Mucosa of rectum (tissue), 2 donors: ENCODE results near the gene KYAT1.
A peak's percentile ranks its signal among the peaks of the same experiment; 100 is the strongest.
"Not testable (repeated sequence)": the region's sequence is repeated elsewhere in the genome, so short reads cannot be mapped to it uniquely, and the experiment has no call there.

Experiments used
- H3K27ac ChIP-seq, 2 donors: one replicate each; pipeline ENCODE4 v1.7.0; 2013; ENCODE audit warnings: inconsistent platforms in 2 of 2, low read depth in 2 of 2, low read length in 2 of 2
- H3K27me3 ChIP-seq, 2 donors: one replicate each; pipeline ENCODE4 v1.7.0; 2013; ENCODE audit warnings: low read length in 2 of 2; ENCODE audit not compliant: control insufficient read depth in 2 of 2, insufficient read depth in 2 of 2
- H3K36me3 ChIP-seq, 2 donors: one replicate each; pipeline ENCODE4 v1.7.0; 2013; ENCODE audit warnings: low read length in 2 of 2; ENCODE audit not compliant: control insufficient read depth in 2 of 2, insufficient read depth in 2 of 2
- H3K4me1 ChIP-seq, 2 donors: one replicate each; pipeline ENCODE4 v1.7.0; 2013; ENCODE audit warnings: low read length in 2 of 2, mild to moderate bottlenecking in 1 of 2; ENCODE audit not compliant: control insufficient read depth in 2 of 2, insufficient read depth in 2 of 2
- H3K4me3 ChIP-seq, 2 donors: one replicate each; pipeline ENCODE4 v1.7.0; 2013; ENCODE audit warnings: low read length in 2 of 2
- H3K9ac ChIP-seq, 2 donors: one replicate each; pipeline ENCODE4 v1.7.0; 2013; ENCODE audit warnings: low read length in 2 of 2, low read depth in 1 of 2, mild to moderate bottlenecking in 1 of 2
- H3K9me3 ChIP-seq, 2 donors: one replicate each; pipeline ENCODE4 v1.7.0; 2013; ENCODE audit warnings: low read length in 2 of 2; ENCODE audit not compliant: control insufficient read depth in 2 of 2
- donor health status: healthy.
- donor health status: Normal muscosa, but diverticular disease.

KYAT1 gene

GRCh38 chr9:128845186-128845931 lies 36.4 kb downstream of the KYAT1 start:
- Histone ChIP-seq H3K4me3 (no peak overlapping the region), H3K27ac (no peak overlapping the region), H3K36me3 (no peaks in the 10 kb centered on the region), H3K9ac (no peak overlapping the region), H3K4me1 (no peaks in the 10 kb centered on the region), H3K27me3 (no peaks in the 10 kb centered on the region), H3K9me3 (no peaks in the 10 kb centered on the region)

GRCh38 chr9:128843171-128843570 lies 38.6 kb downstream of the KYAT1 start:
- not testable (repeated sequence) for H3K9ac ChIP-seq, H3K4me1 ChIP-seq

GRCh38 chr9:128841694-128842492 lies 39.9 kb downstream of the KYAT1 start:
- Histone ChIP-seq H3K27me3 (no peaks in the 10 kb centered on the region), H3K36me3 (no peaks in the 10 kb centered on the region), H3K9ac (no peak overlapping the region)

More at GRCh38 chr9:128843171-128843570, 38.6 kb downstream of the KYAT1 start:
- H3K36me3 ChIP-seq, H3K27ac ChIP-seq, H3K4me3 ChIP-seq, H3K9me3 ChIP-seq, H3K27me3 ChIP-seq: not testable (repeated sequence)

GRCh38 chr9:128840524-128840923 lies 41.2 kb downstream of the KYAT1 start:
- H3K9me3 ChIP-seq = no peaks in the 10 kb centered on the region
- H3K9ac ChIP-seq = no peak overlapping the region
- no peaks in the 10 kb centered on the region for H3K27me3 ChIP-seq
- no peaks in the 10 kb centered on the region for H3K4me1 ChIP-seq
- H3K4me3 ChIP-seq = no peak overlapping the region
- no peak overlapping the region for H3K27ac ChIP-seq
- H3K36me3 ChIP-seq = no peaks in the 10 kb centered on the region

More at GRCh38 chr9:128841694-128842492, 39.9 kb downstream of the KYAT1 start:
- H3K9me3 ChIP-seq = no peaks in the 10 kb centered on the region
- no peak overlapping the region for H3K27ac ChIP-seq
- no peak overlapping the region for H3K4me3 ChIP-seq
- no peaks in the 10 kb centered on the region for H3K4me1 ChIP-seq

GRCh38 chr9:128838338-128838737 lies 43.4 kb downstream of the KYAT1 start:
- Histone ChIP-seq H3K27me3 (no peaks in the 10 kb centered on the region), H3K27ac (no peak overlapping the region), H3K9ac (no peak overlapping the region), H3K4me1 (no peaks in the 10 kb centered on the region), H3K36me3 (no peaks in the 10 kb centered on the region), H3K9me3 (no peaks in the 10 kb centered on the region), H3K4me3 (no peak overlapping the region)

- no peaks in the 10 kb centered on the region for H3K36me3 ChIP-seq
- H3K9me3 ChIP-seq = no peaks in the 10 kb centered on the region
- H3K27ac ChIP-seq = no peak overlapping the region
- H3K9ac ChIP-seq = no peak overlapping the region
- no peaks in the 10 kb centered on the region for H3K27me3 ChIP-seq
- H3K4me3 ChIP-seq = no peak overlapping the region
- H3K4me1 ChIP-seq = no peaks in the 10 kb centered on the region
These were observed 45.1 kb downstream of the KYAT1 start for GRCh38 chr9:128836509-128837145.

- no peaks in the 10 kb centered on the region for H3K36me3 ChIP-seq
- no peaks in the 10 kb centered on the region for H3K9me3 ChIP-seq
- no peak overlapping the region for H3K27ac ChIP-seq
- H3K4me1 ChIP-seq = no peaks in the 10 kb centered on the region
- no peaks in the 10 kb centered on the region for H3K27me3 ChIP-seq
- no peak overlapping the region for H3K9ac ChIP-seq
- H3K4me3 ChIP-seq = no peak overlapping the region
These were observed 46.2 kb downstream of the KYAT1 start for GRCh38 chr9:128835246-128836210.

GRCh38 chr9:128833696-128834095 lies 48.1 kb downstream of the KYAT1 start:
- no peaks in the 10 kb centered on the region for H3K9me3 ChIP-seq
- no peak overlapping the region for H3K4me3 ChIP-seq
- no peak overlapping the region for H3K27ac ChIP-seq
- H3K36me3 ChIP-seq = no peaks in the 10 kb centered on the region
- H3K27me3 ChIP-seq = no peaks in the 10 kb centered on the region
- no peak overlapping the region for H3K9ac ChIP-seq
- peaks cover 3 to 4% of the 10 kb centered on the region in 2 donors for H3K4me1 ChIP-seq

- H3K9ac ChIP-seq = peak within 1 kb of the TSS; percentile 79 to 86
- H3K9me3 ChIP-seq = no peaks in the 10 kb centered on the region
- H3K27me3 ChIP-seq = no peaks in the 10 kb centered on the region
- peaks cover 5 to 8% of the 10 kb centered on the region in 2 donors for H3K4me1 ChIP-seq
- peak within 1 kb of the TSS; percentile 88 to 92 for H3K4me3 ChIP-seq
- peak within 1 kb of the TSS; percentile 46 to 68 for H3K27ac ChIP-seq
- H3K36me3 ChIP-seq = peaks cover 18 to 30% of the 10 kb centered on the region in 2 donors
These were observed 52.1 kb downstream of the KYAT1 start, which contains the start of gene SPOUT1 for GRCh38 chr9:128829477-128830251. Gene SPOUT1 (minus strand): TSS chr9:128829794. CDS start chr9:128829780, 14 bp downstream.
